Measurements from ENCODE around the gene CHMP1B.

The CHMP1B gene

DNA sequence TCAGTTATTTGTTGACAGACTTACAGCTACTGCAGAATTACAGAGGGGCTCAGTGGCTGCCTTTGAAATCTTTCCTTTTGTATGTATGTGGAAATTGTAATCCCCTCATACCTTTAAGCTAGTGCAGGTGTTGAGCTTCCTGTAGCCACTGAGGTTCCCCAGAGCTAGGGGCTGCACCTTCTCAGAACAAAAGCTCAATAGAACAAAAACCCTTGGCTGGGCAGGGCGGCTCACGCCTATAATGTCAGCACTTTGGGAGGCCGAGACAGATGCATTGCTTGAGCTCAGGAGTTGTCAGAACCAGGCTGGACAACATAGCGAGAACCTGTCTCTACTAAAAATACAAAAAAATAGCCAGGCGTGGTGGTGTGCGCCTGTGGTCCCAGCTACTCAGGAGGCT, 41.3 kb upstream of the CHMP1B start:
- H3K4me3 ChIP-seq (ENCODE audit: control insufficient read depth, low read depth, low read length): no peak overlapping the region
- DNase-seq (ENCODE audit: low read depth): no peak
- TF ChIP-seq, protein P1, sequence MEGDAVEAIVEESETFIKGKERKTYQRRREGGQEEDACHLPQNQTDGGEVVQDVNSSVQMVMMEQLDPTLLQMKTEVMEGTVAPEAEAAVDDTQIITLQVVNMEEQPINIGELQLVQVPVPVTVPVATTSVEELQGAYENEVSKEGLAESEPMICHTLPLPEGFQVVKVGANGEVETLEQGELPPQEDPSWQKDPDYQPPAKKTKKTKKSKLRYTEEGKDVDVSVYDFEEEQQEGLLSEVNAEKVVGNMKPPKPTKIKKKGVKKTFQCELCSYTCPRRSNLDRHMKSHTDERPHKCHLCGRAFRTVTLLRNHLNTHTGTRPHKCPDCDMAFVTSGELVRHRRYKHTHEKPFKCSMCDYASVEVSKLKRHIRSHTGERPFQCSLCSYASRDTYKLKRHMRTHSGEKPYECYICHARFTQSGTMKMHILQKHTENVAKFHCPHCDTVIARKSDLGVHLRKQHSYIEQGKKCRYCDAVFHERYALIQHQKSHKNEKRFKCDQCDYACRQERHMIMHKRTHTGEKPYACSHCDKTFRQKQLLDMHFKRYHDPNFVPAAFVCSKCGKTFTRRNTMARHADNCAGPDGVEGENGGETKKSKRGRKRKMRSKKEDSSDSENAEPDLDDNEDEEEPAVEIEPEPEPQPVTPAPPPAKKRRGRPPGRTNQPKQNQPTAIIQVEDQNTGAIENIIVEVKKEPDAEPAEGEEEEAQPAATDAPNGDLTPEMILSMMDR (conservative IDR thresholded peaks at IDR 0.05; ENCODE audit: control insufficient read depth, insufficient read depth, low read depth, low read length): no peak

DNA sequence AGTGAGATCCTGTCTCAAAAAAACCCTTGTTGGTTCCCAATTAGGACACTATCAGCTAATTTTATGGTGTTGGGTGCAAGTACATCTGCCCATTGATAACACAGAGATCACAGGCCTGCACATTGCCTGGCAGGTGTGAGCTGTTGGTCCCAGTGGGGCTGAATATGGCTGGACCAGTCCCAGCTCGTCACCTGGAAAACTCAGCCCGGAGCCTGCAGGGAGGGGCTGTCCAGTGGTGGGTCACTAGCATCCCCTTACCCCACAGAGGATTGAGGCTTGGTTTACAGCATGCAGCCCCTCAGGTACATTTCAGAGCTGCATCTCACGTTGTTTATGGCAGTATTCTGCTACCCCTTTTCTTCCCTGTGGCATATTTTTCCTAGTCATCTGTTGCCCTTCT, 40.8 kb upstream of the CHMP1B start:
- no peak for DNase-seq (ENCODE audit: low read depth)
- TF ChIP-seq, protein P1 (conservative IDR thresholded peaks at IDR 0.05; ENCODE audit: control insufficient read depth, insufficient read depth, low read depth, low read length): no peak
- no peak overlapping the region for H3K4me3 ChIP-seq (ENCODE audit: control insufficient read depth, low read depth, low read length)

DNA sequence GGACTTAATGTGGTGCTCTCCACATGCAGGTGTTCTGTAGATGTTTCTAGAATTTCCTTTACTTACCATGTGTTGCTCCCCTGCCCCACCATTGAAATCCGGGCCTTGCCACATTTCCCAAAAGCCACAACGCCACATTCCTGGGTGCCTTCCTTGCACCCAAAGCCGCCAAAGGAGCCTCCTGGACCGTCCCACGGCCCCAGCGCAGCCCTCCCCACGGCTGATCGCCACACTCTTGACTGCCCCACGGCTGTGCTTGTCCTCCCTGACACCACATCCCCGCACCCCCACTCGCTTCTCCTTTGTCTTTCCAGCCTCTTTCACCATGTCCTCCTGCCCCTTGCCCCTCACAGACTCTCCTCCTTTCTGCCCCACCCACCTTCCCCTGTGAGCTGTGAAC, 40.2 kb upstream of the CHMP1B start:
- TF ChIP-seq, protein P1 (conservative IDR thresholded peaks at IDR 0.05; ENCODE audit: control insufficient read depth, insufficient read depth, low read depth, low read length): no peak

DNA sequence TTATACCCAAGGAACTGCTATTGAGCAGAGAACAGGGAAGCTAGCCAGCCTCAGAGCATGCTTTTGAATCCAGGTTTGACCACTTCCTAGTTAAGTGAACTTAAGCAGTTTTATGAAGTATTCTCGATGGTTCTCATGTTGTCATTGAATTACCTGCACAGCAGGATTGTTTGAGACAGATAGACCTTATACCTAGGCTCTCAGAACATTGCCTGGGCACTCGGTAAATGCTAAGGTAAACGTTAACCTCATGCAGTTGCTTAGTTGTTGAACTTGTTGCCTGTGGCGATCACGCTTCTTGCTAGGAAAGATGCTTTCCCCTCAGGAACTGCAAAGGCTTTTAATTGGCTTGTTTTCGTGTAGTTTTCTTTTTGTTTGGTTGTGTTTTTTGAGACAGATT, 34.0 kb upstream of the CHMP1B start:
- TF ChIP-seq, protein P1 (conservative IDR thresholded peaks at IDR 0.05; ENCODE audit: control insufficient read depth, insufficient read depth, low read depth, low read length): no peak
- H3K4me3 ChIP-seq (ENCODE audit: control insufficient read depth, low read depth, low read length): no peak overlapping the region
- DNase-seq (ENCODE audit: low read depth): no peak

More for the DNA sequence above, 40.2 kb upstream of the CHMP1B start:
- no peak for DNase-seq (ENCODE audit: low read depth)
- no peak overlapping the region for H3K4me3 ChIP-seq (ENCODE audit: control insufficient read depth, low read depth, low read length)

DNA sequence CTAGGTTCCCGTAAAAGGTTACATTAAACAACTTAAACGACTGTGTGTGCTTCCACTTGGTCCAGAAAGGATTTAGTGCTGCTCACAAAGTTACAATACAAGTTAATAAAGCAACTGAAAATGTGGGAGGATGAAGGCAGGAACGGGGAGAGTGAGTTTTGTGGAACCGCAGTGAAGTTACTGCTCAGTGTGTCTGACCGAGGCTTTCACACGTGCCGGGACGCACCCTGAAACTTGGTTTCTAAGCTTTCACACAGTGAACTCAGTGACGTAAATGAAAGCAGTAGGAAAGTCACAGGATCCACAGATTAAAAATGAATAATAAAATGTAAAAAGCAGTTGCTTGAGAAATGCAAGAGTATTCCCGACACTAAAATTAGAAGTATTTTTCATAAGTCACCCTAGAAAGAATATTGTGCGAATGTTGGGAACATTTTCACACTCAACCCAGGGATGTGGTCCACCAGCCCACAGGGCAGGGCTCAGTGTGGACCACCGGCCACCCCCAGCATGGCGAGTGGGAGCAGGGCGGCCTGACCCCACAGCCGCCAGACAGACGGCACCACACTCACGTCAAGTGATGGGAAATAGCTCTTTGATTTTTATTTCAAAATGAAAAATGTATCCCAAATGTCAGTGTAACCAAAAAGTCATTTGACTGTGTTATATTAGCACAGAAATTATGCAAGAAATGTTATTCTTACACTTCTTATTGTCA, 32.6 kb upstream of the CHMP1B start:
- no peak overlapping the region for H3K4me3 ChIP-seq (ENCODE audit: control insufficient read depth, low read depth, low read length)
- TF ChIP-seq, protein P1 (conservative IDR thresholded peaks at IDR 0.05; ENCODE audit: control insufficient read depth, insufficient read depth, low read depth, low read length): no peak
- no peak for DNase-seq (ENCODE audit: low read depth)

DNA sequence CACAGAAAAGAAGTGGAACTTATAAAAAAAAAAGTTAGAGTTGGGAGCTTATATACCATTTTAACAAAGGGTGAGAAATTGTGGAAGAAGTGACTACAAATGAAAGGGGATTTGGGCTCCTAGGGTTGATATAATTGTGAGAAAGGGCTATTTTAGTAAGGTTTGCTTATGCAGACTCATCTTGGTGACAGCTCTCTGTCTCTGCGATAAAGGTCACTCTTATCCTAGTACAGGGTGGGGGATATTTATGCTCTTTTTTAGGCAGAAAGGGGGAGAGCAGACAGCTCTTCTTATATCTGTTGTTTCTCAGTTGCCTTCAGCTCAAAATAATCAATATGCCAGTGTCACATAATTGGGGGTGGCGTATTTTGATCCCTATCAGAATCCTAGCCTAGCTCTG, 31.3 kb upstream of the CHMP1B start:
- TF ChIP-seq, protein P1 (conservative IDR thresholded peaks at IDR 0.05; ENCODE audit: control insufficient read depth, insufficient read depth, low read depth, low read length): no peak
- no peak for DNase-seq (ENCODE audit: low read depth)
- H3K4me3 ChIP-seq (ENCODE audit: control insufficient read depth, low read depth, low read length): no peak overlapping the region

Measured in fibroblast of mammary gland (primary cell).